HL-60 (cell line): ENCODE results near the gene IZUMO1.
"Not testable (repeated sequence)": the region's sequence is repeated elsewhere in the genome, so short reads cannot be mapped to it uniquely, and the experiment has no call there.

ENCODE experiments used
- DNase-seq, 2 experiments: peaks; one replicate each; pipeline ENCODE4 v3.0.0-alpha.2; 2010 to 2020; ENCODE audit warnings: low read depth in 1 of 2, low spot score in 1 of 2
- H3K27ac ChIP-seq: fragments of 250-450 bp; sonication (Bioruptor Pico); replicated peaks from 2 replicates; pipeline ENCODE4 v1.5.1; 2020; ENCODE audit warnings: mild to moderate bottlenecking, moderate library complexity
- H3K27me3 ChIP-seq: fragments of 250-450 bp; sonication (Bioruptor Pico); 2 replicates; pipeline ENCODE4 v1.5.1; 2021; ENCODE audit warnings: mild to moderate bottlenecking, moderate library complexity; ENCODE audit not compliant: insufficient read depth, poor library complexity, severe bottlenecking
- H3K4me3 ChIP-seq: replicated peaks from 2 replicates; pipeline ENCODE4 v1.5.1; 2011; ENCODE audit warnings: mild to moderate bottlenecking, control low read depth, low read length; ENCODE audit not compliant: insufficient read depth
- GABPA ChIP-seq: IDR thresholded peaks from 2 replicates; pipeline ENCODE4 v1.6.1; 2012; ENCODE audit warnings: low read depth
- POLR2AphosphoS5 ChIP-seq: IDR thresholded peaks from 2 replicates; pipeline ENCODE4 v1.6.1; 2012; ENCODE audit warnings: low read depth
- SPI1 ChIP-seq: IDR thresholded peaks from 2 replicates; pipeline ENCODE4 v1.6.1; 2012; ENCODE audit warnings: low read depth, mild to moderate bottlenecking, borderline replicate concordance
- TF ChIP-seq, protein P1 (sequence below): IDR thresholded peaks from one replicate; pipeline ENCODE4 v1.5.1; 2011; ENCODE audit warnings: low read length, control low read depth, inconsistent platforms; ENCODE audit not compliant: insufficient read depth
- TF ChIP-seq, protein P2 (sequence below): IDR thresholded peaks from 2 replicates; pipeline ENCODE4 v1.6.1; 2012; ENCODE audit warnings: low read depth; ENCODE audit not compliant: insufficient replicate concordance

The IZUMO1 gene

GRCh38 chr19:48768994-48769713 lies 22.4 kb upstream of the IZUMO1 start:
- peak; percentile 81 for TF ChIP-seq SPI1
- TF ChIP-seq, protein P1, sequence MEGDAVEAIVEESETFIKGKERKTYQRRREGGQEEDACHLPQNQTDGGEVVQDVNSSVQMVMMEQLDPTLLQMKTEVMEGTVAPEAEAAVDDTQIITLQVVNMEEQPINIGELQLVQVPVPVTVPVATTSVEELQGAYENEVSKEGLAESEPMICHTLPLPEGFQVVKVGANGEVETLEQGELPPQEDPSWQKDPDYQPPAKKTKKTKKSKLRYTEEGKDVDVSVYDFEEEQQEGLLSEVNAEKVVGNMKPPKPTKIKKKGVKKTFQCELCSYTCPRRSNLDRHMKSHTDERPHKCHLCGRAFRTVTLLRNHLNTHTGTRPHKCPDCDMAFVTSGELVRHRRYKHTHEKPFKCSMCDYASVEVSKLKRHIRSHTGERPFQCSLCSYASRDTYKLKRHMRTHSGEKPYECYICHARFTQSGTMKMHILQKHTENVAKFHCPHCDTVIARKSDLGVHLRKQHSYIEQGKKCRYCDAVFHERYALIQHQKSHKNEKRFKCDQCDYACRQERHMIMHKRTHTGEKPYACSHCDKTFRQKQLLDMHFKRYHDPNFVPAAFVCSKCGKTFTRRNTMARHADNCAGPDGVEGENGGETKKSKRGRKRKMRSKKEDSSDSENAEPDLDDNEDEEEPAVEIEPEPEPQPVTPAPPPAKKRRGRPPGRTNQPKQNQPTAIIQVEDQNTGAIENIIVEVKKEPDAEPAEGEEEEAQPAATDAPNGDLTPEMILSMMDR, result no peak
- Histone ChIP-seq H3K27ac (no peak overlapping the region), H3K27me3 (no peaks in the 10 kb centered on the region), H3K4me3 (no peak overlapping the region)
- no peak for DNase-seq

- not testable (repeated sequence) for H3K27ac ChIP-seq, DNase-seq, H3K4me3 ChIP-seq, H3K27me3 ChIP-seq
Measured at GRCh38 chr19:48768171-48768753, 21.6 kb upstream of the IZUMO1 start.

GRCh38 chr19:48765816-48766215 lies 19.1 kb upstream of the IZUMO1 start:
- DNase-seq, H3K4me3 ChIP-seq, H3K27ac ChIP-seq, H3K27me3 ChIP-seq: not testable (repeated sequence)

GRCh38 chr19:48760504-48761205 lies 13.9 kb upstream of the IZUMO1 start:
- Histone ChIP-seq H3K4me3 (no peak overlapping the region), H3K27me3 (peaks cover 10% of the 10 kb centered on the region), H3K27ac (no peak overlapping the region)
- TF ChIP-seq POLR2AphosphoS5, result no peak
- peak in 1 of 2 experiments; percentile 19 for DNase-seq

- H3K27ac ChIP-seq, result no peak overlapping the region
- TF ChIP-seq, protein P1, result no peak
- no peak for TF ChIP-seq POLR2AphosphoS5
- TF ChIP-seq, protein P2, sequence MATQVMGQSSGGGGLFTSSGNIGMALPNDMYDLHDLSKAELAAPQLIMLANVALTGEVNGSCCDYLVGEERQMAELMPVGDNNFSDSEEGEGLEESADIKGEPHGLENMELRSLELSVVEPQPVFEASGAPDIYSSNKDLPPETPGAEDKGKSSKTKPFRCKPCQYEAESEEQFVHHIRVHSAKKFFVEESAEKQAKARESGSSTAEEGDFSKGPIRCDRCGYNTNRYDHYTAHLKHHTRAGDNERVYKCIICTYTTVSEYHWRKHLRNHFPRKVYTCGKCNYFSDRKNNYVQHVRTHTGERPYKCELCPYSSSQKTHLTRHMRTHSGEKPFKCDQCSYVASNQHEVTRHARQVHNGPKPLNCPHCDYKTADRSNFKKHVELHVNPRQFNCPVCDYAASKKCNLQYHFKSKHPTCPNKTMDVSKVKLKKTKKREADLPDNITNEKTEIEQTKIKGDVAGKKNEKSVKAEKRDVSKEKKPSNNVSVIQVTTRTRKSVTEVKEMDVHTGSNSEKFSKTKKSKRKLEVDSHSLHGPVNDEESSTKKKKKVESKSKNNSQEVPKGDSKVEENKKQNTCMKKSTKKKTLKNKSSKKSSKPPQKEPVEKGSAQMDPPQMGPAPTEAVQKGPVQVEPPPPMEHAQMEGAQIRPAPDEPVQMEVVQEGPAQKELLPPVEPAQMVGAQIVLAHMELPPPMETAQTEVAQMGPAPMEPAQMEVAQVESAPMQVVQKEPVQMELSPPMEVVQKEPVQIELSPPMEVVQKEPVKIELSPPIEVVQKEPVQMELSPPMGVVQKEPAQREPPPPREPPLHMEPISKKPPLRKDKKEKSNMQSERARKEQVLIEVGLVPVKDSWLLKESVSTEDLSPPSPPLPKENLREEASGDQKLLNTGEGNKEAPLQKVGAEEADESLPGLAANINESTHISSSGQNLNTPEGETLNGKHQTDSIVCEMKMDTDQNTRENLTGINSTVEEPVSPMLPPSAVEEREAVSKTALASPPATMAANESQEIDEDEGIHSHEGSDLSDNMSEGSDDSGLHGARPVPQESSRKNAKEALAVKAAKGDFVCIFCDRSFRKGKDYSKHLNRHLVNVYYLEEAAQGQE, result no peak
- TF ChIP-seq SPI1, result no peak
- TF ChIP-seq GABPA, result no peak
- H3K4me3 ChIP-seq, result no peak overlapping the region
- H3K27me3 ChIP-seq, result peaks cover 25% of the 10 kb centered on the region
- DNase-seq, result no peak
Measured at GRCh38 chr19:48757741-48758144, 11.0 kb upstream of the IZUMO1 start.

DNA sequence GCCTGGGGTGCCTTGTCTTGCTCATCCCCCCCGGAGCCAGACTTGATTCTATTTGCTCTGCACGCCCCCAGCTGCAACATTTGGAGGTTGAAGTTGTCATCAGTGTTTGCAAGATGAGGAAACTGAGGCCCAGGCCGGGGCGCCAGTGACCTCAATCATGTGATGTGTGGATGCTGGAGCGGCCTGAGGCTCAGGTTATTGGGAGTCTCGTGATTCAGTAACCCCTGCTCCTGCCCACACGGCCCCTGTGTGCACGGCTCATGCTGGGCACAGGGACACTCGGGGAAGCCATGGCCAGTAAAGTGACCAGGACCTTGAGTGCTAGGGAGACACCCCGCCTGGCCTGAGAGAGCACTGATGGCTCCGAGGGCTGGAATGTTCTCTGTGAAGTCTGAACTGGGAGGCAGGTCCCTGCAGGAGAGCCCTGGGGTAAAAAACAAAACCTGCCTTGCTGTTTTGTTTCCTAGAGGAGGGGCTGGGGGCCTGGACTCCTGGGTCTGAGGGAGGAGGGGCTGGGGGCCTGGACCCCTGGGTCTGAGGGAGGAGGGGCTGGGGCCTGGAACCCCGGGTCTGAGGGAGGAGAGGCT lies 10.5 kb upstream of the IZUMO1 start:
- no peak for DNase-seq
- TF ChIP-seq, protein P2, result no peak
- TF ChIP-seq, protein P1, result no peak
- TF ChIP-seq GABPA, result no peak
- no peak for TF ChIP-seq POLR2AphosphoS5
- no peak for TF ChIP-seq SPI1
- Histone ChIP-seq H3K27me3 (peaks cover 31% of the 10 kb centered on the region), H3K27ac (no peak overlapping the region), H3K4me3 (no peak overlapping the region)
